OCI-LY7 (cell line): ENCODE data around the gene USPL1. TPM values are rescaled to one million over a fixed set of nuclear protein-coding genes. Genes with fewer than 3 reads are reported as not detected.

Experiments
- BruUV-seq: library from RNA; stranded (reverse); fragments of 400-500 nt; replicated peaks from 2 replicates; lab custom pipeline; 2021; lab: Mats Ljungman, UMichigan
- CTCF ChIA-PET: fragments of 300-600 bp; sonication (Branson Sonifier 250); formaldehyde crosslinking; loops from one replicate; lab custom pipeline; 2022; ENCODE audit warnings: antibody characterized with exemption; ENCODE audit not compliant: unreplicated experiment; lab: Charles Lee
- POLR2A ChIA-PET: fragments of 300-600 bp; sonication (Branson Sonifier 250); formaldehyde crosslinking; loops from one replicate; lab custom pipeline; 2022; ENCODE audit warnings: antibody characterized with exemption; lab: Charles Lee
- DNase-seq: peaks from one replicate; pipeline ENCODE4 v3.0.0-alpha.2; 2015; ENCODE audit warnings: low spot score
- H2AFZ ChIP-seq: fragments of 200-600 bp; sonication (generic), shearing (Covaris generic); 2 replicates; pipeline ENCODE4 v1.6.1; 2014; ENCODE audit warnings: mild to moderate bottlenecking, antibody characterized with exemption, low read length, moderate library complexity
- H3K27ac ChIP-seq: fragments of 200-600 bp; sonication (generic); 2 replicates; pipeline ENCODE4 v1.5.1; 2014; ENCODE audit warnings: mixed run types, low read depth, mild to moderate bottlenecking, moderate library complexity, low read length, inconsistent platforms; ENCODE audit not compliant: poor library complexity, severe bottlenecking
- H3K36me3 ChIP-seq: fragments of 200-600 bp; sonication (generic); 2 replicates; pipeline ENCODE4 v1.6.1; 2014; ENCODE audit warnings: mild to moderate bottlenecking, antibody characterized with exemption, low read length, moderate library complexity, mixed read lengths; ENCODE audit not compliant: insufficient read depth
- H3K4me1 ChIP-seq: fragments of 200-600 bp; sonication (generic); 2 replicates; pipeline ENCODE4 v1.5.1; 2014; ENCODE audit warnings: mild to moderate bottlenecking, low read length; ENCODE audit not compliant: insufficient read depth, poor library complexity, severe bottlenecking
- H3K4me2 ChIP-seq: fragments of 200-600 bp; sonication (generic); 2 replicates; pipeline ENCODE4 v1.6.1; 2014; ENCODE audit warnings: mild to moderate bottlenecking, low read length
- H3K4me3 ChIP-seq: fragments of 200-600 bp; sonication (generic); 2 replicates; pipeline ENCODE4 v1.5.1; 2014; ENCODE audit warnings: mild to moderate bottlenecking, low read depth, low read length; ENCODE audit not compliant: poor library complexity, severe bottlenecking
- H3K79me2 ChIP-seq: fragments of 200-600 bp; sonication (generic); 2 replicates; pipeline ENCODE4 v1.6.1; 2016; ENCODE audit warnings: low read depth, mild to moderate bottlenecking, low read length, moderate library complexity, mixed read lengths; ENCODE audit not compliant: insufficient read depth
- H3K9me2 ChIP-seq: fragments of 200-600 bp; sonication (generic); 2 replicates; pipeline ENCODE4 v1.6.1; 2016; ENCODE audit warnings: mild to moderate bottlenecking, low read length, mixed read lengths; ENCODE audit not compliant: insufficient read depth
- H3K9me3 ChIP-seq: fragments of 200-600 bp; sonication (generic); 2 replicates; pipeline ENCODE4 v1.6.1; 2014; ENCODE audit warnings: mild to moderate bottlenecking, mixed run types, low read length, mixed read lengths
- H4K20me1 ChIP-seq: fragments of 200-600 bp; sonication (generic); 2 replicates; pipeline ENCODE4 v1.6.1; 2014; ENCODE audit warnings: mild to moderate bottlenecking, antibody characterized with exemption, low read length, moderate library complexity, mixed read lengths; ENCODE audit not compliant: insufficient read depth
- CTCF ChIP-seq: fragments of 200-600 bp; sonication (generic); conservative IDR thresholded peaks from 2 replicates; pipeline ENCODE4 v1.5.1; 2014; ENCODE audit warnings: mild to moderate bottlenecking, antibody characterized with exemption, low read length, moderate library complexity, mixed read lengths
- EZH2phosphoT487 ChIP-seq: fragments of 200-600 bp; sonication (generic); IDR thresholded peaks from 2 replicates; pipeline ENCODE4 v1.6.1; 2018; ENCODE audit warnings: low read depth, borderline replicate concordance, mild to moderate bottlenecking, mixed run types, antibody characterized with exemption, low read length, moderate library complexity, mixed read lengths
- intact Hi-C: fragments of 100-400 bp; cut with micrococcal nuclease; formaldehyde crosslinking; loops from one replicate; pipeline ENCODE4 v1.10.0; 2022; ENCODE audit not compliant: unreplicated experiment
- total RNA-seq, 2 experiments: library from RNA; depleted of rRNA in 1 of 2; stranded (reverse); fragments of >200 nt in 1 of 2; shearing (Covaris generic) in 1 of 2; gene quantifications; 2 replicates each; pipeline ENCODE4 v1.2.3, GENCODE V29; 2014 to 2022

The USPL1 gene
- total RNA-seq, 2 experiments from 2014 or later: 19.2 to 21.9 TPM

GRCh38 chr13:30577401-30577852 lies 40.3 kb upstream of the USPL1 start:
- BruUV-seq: no TSS peak
- no peaks in the 10 kb centered on the region for H3K9me2 ChIP-seq
- TF ChIP-seq EZH2phosphoT487: no peak
- no peak overlapping the region for H2AFZ ChIP-seq
- no peaks in the 10 kb centered on the region for H3K79me2 ChIP-seq
- no peak for DNase-seq
- H3K4me3 ChIP-seq: no peak overlapping the region
- no peaks in the 10 kb centered on the region for H3K9me3 ChIP-seq
- H4K20me1 ChIP-seq: no peaks in the 10 kb centered on the region
- H3K36me3 ChIP-seq: no peaks in the 10 kb centered on the region
- peaks cover 6% of the 10 kb centered on the region for H3K4me1 ChIP-seq
- intact Hi-C loops: no loop called here
- ChIA-PET CTCF (no interaction called here), POLR2A (interaction anchor here (0.7 to 1.4 kb wide), 4 partner anchors 43 to 518 kb away, joined by 3 to 6 read pairs (median 4); no protein-coding TSS in a partner anchor)
- no peak overlapping the region for H3K4me2 ChIP-seq
- no peak overlapping the region for H3K27ac ChIP-seq

GRCh38 chr13:30580852-30581502 lies 36.7 kb upstream of the USPL1 start:
- Histone ChIP-seq H2AFZ (no peak overlapping the region), H3K79me2 (no peaks in the 10 kb centered on the region), H4K20me1 (no peaks in the 10 kb centered on the region), H3K27ac (no peak overlapping the region), H3K4me1 (no peaks in the 10 kb centered on the region), H3K36me3 (no peaks in the 10 kb centered on the region), H3K9me2 (no peaks in the 10 kb centered on the region), H3K9me3 (no peaks in the 10 kb centered on the region), H3K4me3 (no peak overlapping the region), H3K4me2 (no peak overlapping the region)
- no TSS peak for BruUV-seq
- no peak for TF ChIP-seq EZH2phosphoT487
- TF ChIP-seq CTCF: no peak
- intact Hi-C loops: no loop called here
- DNase-seq: no peak
- ChIA-PET POLR2A (interaction anchor here (0.5 to 2.3 kb wide), 6 partner anchors 9 to 257 kb away, joined by 3 to 13 read pairs (median 3); no protein-coding TSS in a partner anchor), CTCF (interaction anchor here (0.6 kb wide), 1 partner anchor 161 kb away, joined by 3 read pairs; no protein-coding TSS in a partner anchor)

GRCh38 chr13:30581582-30581981 lies 36.1 kb upstream of the USPL1 start:
- H4K20me1 ChIP-seq: no peaks in the 10 kb centered on the region
- H3K79me2 ChIP-seq: no peaks in the 10 kb centered on the region
- H2AFZ ChIP-seq: no peak overlapping the region
- no peaks in the 10 kb centered on the region for H3K36me3 ChIP-seq
- intact Hi-C loops: no loop called here
- TF ChIP-seq CTCF: peak; percentile 85
- no peak for TF ChIP-seq EZH2phosphoT487
- CTCF ChIA-PET: no interaction called here
- no peak overlapping the region for H3K4me3 ChIP-seq
- H3K9me3 ChIP-seq: no peaks in the 10 kb centered on the region
- no peak overlapping the region for H3K4me2 ChIP-seq
- no peak overlapping the region for H3K27ac ChIP-seq
- no TSS peak for BruUV-seq
- peak; percentile 59 for DNase-seq
- POLR2A ChIA-PET: interaction anchor here (0.5 to 2.3 kb wide), 6 partner anchors 9 to 257 kb away, joined by 3 to 13 read pairs (median 3); no protein-coding TSS in a partner anchor
- H3K4me1 ChIP-seq: no peaks in the 10 kb centered on the region
- H3K9me2 ChIP-seq: no peaks in the 10 kb centered on the region
